ENCODE data around the gene SSBP4. TPM values are rescaled to one million over a fixed set of nuclear protein-coding genes. Genes with fewer than 3 reads are reported as not detected.

Gene SSBP4
- polyA plus RNA-seq, 1 of the 3 experiments (the other 2 are of a cell fraction), result 24.9 TPM

- Histone ChIP-seq H3K9me2 (no peaks in the 10 kb centered on the region), H3F3A (replicated peaks; ENCODE audit: insufficient read depth) (peaks cover 15% of the 10 kb centered on the region), H3K4me2 (no peak overlapping the region), H3K79me2 (ENCODE audit: insufficient read depth) (no peaks in the 10 kb centered on the region), H3K9ac (no peak overlapping the region), H3K4me3 (ENCODE audit: low read depth in 2 of 2, low read length in 1 of 2) (no peak overlapping the region), H3K36me3 (replicated peaks in 1 of 2; ENCODE audit: control insufficient read depth in 1 of 2, insufficient read depth in 2 of 2, low read length in 1 of 2) (peaks cover 0 to 10% of the 10 kb centered on the region in 2 experiments), H3K4me1 (ENCODE audit: control insufficient read depth in 1 of 2, insufficient read depth in 2 of 2, low read depth in 1 of 2, low read length in 1 of 2) (peaks cover 0 to 36% of the 10 kb centered on the region in 2 experiments; a peak in 2 of 4 replicates), H2AFZ (ENCODE audit: low read depth) (no peak overlapping the region), H4K20me1 (ENCODE audit: insufficient read depth) (no peaks in the 10 kb centered on the region), H3K27ac (ENCODE audit: low read depth in 2 of 2, low read length in 1 of 2) (no peak overlapping the region), H3K27me3 (ENCODE audit: insufficient read depth) (no peaks in the 10 kb centered on the region), H3K9me3 (no peaks in the 10 kb centered on the region)
- ChIA-PET POLR2A (interaction anchor here (0.9 kb wide), 1 partner anchor 47 kb away, joined by 3 read pairs; no protein-coding TSS in a partner anchor), CTCF (interaction anchor here (0.8 to 2.7 kb wide), 6 partner anchors 15 to 85 kb away, joined by 3 to 9 read pairs (median 4); partner anchors contain the start of gene SSBP4)
- WGBS (ENCODE audit: low lambda C conversion rate), result 99% methylated on average over 19 of the region's 49 CpGs
- DNase-seq, result no peak
- no peak for TF ChIP-seq NRF1 (IDR thresholded peaks at IDR 0.05; ENCODE audit: low read depth, low read length)
- TF ChIP-seq PBX3 (IDR thresholded peaks at IDR 0.05), result no peak
- no peak for TF ChIP-seq REST (IDR thresholded peaks at IDR 0.05; ENCODE audit: low read depth, low read length)
- TF ChIP-seq RAD21 (IDR thresholded peaks at IDR 0.05; ENCODE audit: low read length), result no peak
- no peak for TF ChIP-seq RFX5 (IDR thresholded peaks at IDR 0.05; ENCODE audit: low read length)
- no peak for TF ChIP-seq SMC3 (IDR thresholded peaks at IDR 0.05; ENCODE audit: low read depth, low read length)
- TF ChIP-seq NFIC (IDR thresholded peaks at IDR 0.05; ENCODE audit: borderline replicate concordance), result no peak
- no peak for TF ChIP-seq EZH2phosphoT487 (IDR thresholded peaks at IDR 0.05; ENCODE audit: borderline replicate concordance, low read depth)
- TF ChIP-seq YY1 (IDR thresholded peaks at IDR 0.05; ENCODE audit: low read depth), result no peak
These were observed 16.1 kb downstream of the SSBP4 start for GRCh38 chr19:18435178-18435841.
